Activated T-helper 1 cell treated with anti-CD3 and anti-CD28 coated beads, Interleukin-12 subunit alpha, Interleukin-12 subunit beta, Interleukin-2, Interleukin-4 antibody, amounts not matched to agents 30 ng/mL and 10 ng/mL and 1 ng/mL, durations not matched to agents 14 hours and 24 hours and 36 hours (primary cell): ENCODE results near the gene IFIT2. TPM values are rescaled to one million over a fixed set of nuclear protein-coding genes. Genes with fewer than 3 reads are reported as not detected.
"Not testable (repeated sequence)": the region's sequence is repeated elsewhere in the genome, so short reads cannot be mapped to it uniquely, and the experiment has no call there.

Source experiments
- DNase-seq: peaks from one replicate; pipeline ENCODE4 v3.0.0; 2021; ENCODE audit warnings: low spot score
- H3K27ac Mint-ChIP-seq: one replicate; pipeline ENCODE4 v1.8.0; 2021; ENCODE audit warnings: mild to moderate bottlenecking, mixed read lengths
- H3K27me3 Mint-ChIP-seq: one replicate; pipeline ENCODE4 v1.8.0; 2022; ENCODE audit warnings: mild to moderate bottlenecking, moderate library complexity, mixed read lengths; ENCODE audit not compliant: insufficient read depth
- H3K36me3 Mint-ChIP-seq: one replicate; pipeline ENCODE4 v1.8.0; 2021; ENCODE audit warnings: low read depth, mixed read lengths
- H3K4me1 Mint-ChIP-seq: one replicate; pipeline ENCODE4 v1.8.0; 2021; ENCODE audit warnings: low read depth, mixed read lengths
- H3K4me3 Mint-ChIP-seq: one replicate; pipeline ENCODE4 v1.8.0; 2021; ENCODE audit warnings: mild to moderate bottlenecking, moderate library complexity, mixed read lengths
- H3K9me3 Mint-ChIP-seq: one replicate; pipeline ENCODE4 v1.8.0; 2021; ENCODE audit warnings: mixed read lengths
- intact Hi-C: fragments of 100-400 bp; cut with micrococcal nuclease; formaldehyde crosslinking; loops from one replicate; pipeline ENCODE4 v1.15.1; 2024
- total RNA-seq: library from RNA; stranded (reverse); gene quantifications from 2 replicates; pipeline ENCODE4 v1.2.3, GENCODE V29; 2022

Gene IFIT2
- total RNA-seq, 1 donor from 2014 or later = 0.34 TPM

GRCh38 chr10:89325081-89325480 is 23.2 kb downstream of the IFIT2 start:
- H3K27me3 Mint-ChIP-seq = peaks cover 30% of the 10 kb centered on the region
- H3K4me3 Mint-ChIP-seq, DNase-seq, H3K27ac Mint-ChIP-seq, H3K9me3 Mint-ChIP-seq, intact Hi-C loops: not testable (repeated sequence)
- H3K4me1 Mint-ChIP-seq = peaks cover 25% of the 10 kb centered on the region
- H3K36me3 Mint-ChIP-seq = peaks cover 11% of the 10 kb centered on the region

- peaks cover 13% of the 10 kb centered on the region for H3K36me3 Mint-ChIP-seq
- intact Hi-C loops, H3K4me3 Mint-ChIP-seq, H3K27ac Mint-ChIP-seq, DNase-seq, H3K9me3 Mint-ChIP-seq: not testable (repeated sequence)
- H3K27me3 Mint-ChIP-seq = peaks cover 28% of the 10 kb centered on the region
- H3K4me1 Mint-ChIP-seq = peaks cover 33% of the 10 kb centered on the region
Observed at GRCh38 chr10:89325856-89326255, 24.0 kb downstream of the IFIT2 start.

- DNase-seq = peak; percentile 11
- Mint-ChIP-seq H3K9me3 (peaks cover 4% of the 10 kb centered on the region), H3K4me3 (peak within 1 kb of the TSS; percentile 79), H3K36me3 (peaks cover 13% of the 10 kb centered on the region), H3K27me3 (peaks cover 23% of the 10 kb centered on the region), H3K4me1 (peaks cover 48% of the 10 kb centered on the region), H3K27ac (no peak within 1 kb of the TSS)
- intact Hi-C loops = no loop called here
Observed at GRCh38 chr10:89327803-89328441, 26.1 kb downstream of the IFIT2 start, which contains the start of gene IFIT3. Gene IFIT3, plus strand, starts transcription at chr10:89327997. Its CDS starts 77 bp downstream, at chr10:89328074.

GRCh38 chr10:89329151-89329550 is 27.3 kb downstream of the IFIT2 start:
- Mint-ChIP-seq H3K4me3 (peak overlapping the region; percentile 79), H3K36me3 (peaks cover 13% of the 10 kb centered on the region), H3K4me1 (peaks cover 60% of the 10 kb centered on the region), H3K27ac (no peak overlapping the region), H3K27me3 (peaks cover 18% of the 10 kb centered on the region), H3K9me3 (peaks cover 4% of the 10 kb centered on the region)
- no peak for DNase-seq
- intact Hi-C loops = no loop called here

- H3K36me3 Mint-ChIP-seq = peaks cover 12% of the 10 kb centered on the region
- intact Hi-C loops = not testable (repeated sequence)
Observed at GRCh38 chr10:89330014-89330413, 28.2 kb downstream of the IFIT2 start.

GRCh38 chr10:89330537-89331212 is 28.8 kb downstream of the IFIT2 start:
- H3K4me3 Mint-ChIP-seq = no peak overlapping the region
- peaks cover 69% of the 10 kb centered on the region for H3K4me1 Mint-ChIP-seq
- H3K27me3 Mint-ChIP-seq = peaks cover 18% of the 10 kb centered on the region

More at GRCh38 chr10:89330014-89330413, 28.2 kb downstream of the IFIT2 start:
- H3K4me3 Mint-ChIP-seq, H3K9me3 Mint-ChIP-seq, DNase-seq, H3K27ac Mint-ChIP-seq: not testable (repeated sequence)
- Mint-ChIP-seq H3K4me1 (peaks cover 62% of the 10 kb centered on the region), H3K27me3 (peaks cover 17% of the 10 kb centered on the region)

GRCh38 chr10:89331487-89332122 is 29.8 kb downstream of the IFIT2 start:
- Mint-ChIP-seq H3K27me3 (peaks cover 27% of the 10 kb centered on the region), H3K36me3 (peaks cover 11% of the 10 kb centered on the region)

More at GRCh38 chr10:89330537-89331212, 28.8 kb downstream of the IFIT2 start:
- intact Hi-C loops = no loop called here
- H3K9me3 Mint-ChIP-seq = no peaks in the 10 kb centered on the region
- peaks cover 8% of the 10 kb centered on the region for H3K36me3 Mint-ChIP-seq
- H3K27ac Mint-ChIP-seq = no peak overlapping the region
- DNase-seq = no peak

GRCh38 chr10:89332123-89332633 is 30.3 kb downstream of the IFIT2 start:
- Mint-ChIP-seq H3K4me1 (peaks cover 78% of the 10 kb centered on the region), H3K27ac (peak overlapping the region; percentile 40), H3K27me3 (peaks cover 31% of the 10 kb centered on the region), H3K4me3 (peak overlapping the region; percentile 84), H3K9me3 (no peaks in the 10 kb centered on the region), H3K36me3 (peaks cover 15% of the 10 kb centered on the region)
- intact Hi-C loops = no loop called here
- peak; percentile 35 for DNase-seq

More at GRCh38 chr10:89331487-89332122, 29.8 kb downstream of the IFIT2 start:
- H3K9me3 Mint-ChIP-seq, DNase-seq, H3K27ac Mint-ChIP-seq, intact Hi-C loops: not testable (repeated sequence)
- H3K4me3 Mint-ChIP-seq = peak overlapping the region; percentile 84
- peaks cover 72% of the 10 kb centered on the region for H3K4me1 Mint-ChIP-seq

GRCh38 chr10:89335226-89335625 is 33.4 kb downstream of the IFIT2 start:
- intact Hi-C loops = no loop called here
- Mint-ChIP-seq H3K9me3 (no peaks in the 10 kb centered on the region), H3K27me3 (peaks cover 42% of the 10 kb centered on the region), H3K36me3 (peaks cover 27% of the 10 kb centered on the region), H3K27ac (no peak overlapping the region), H3K4me3 (no peak overlapping the region), H3K4me1 (peaks cover 59% of the 10 kb centered on the region)
- DNase-seq = no peak

- intact Hi-C loops = no loop called here
- no peak for DNase-seq
- Mint-ChIP-seq H3K27me3 (peaks cover 49% of the 10 kb centered on the region), H3K27ac (no peak overlapping the region), H3K4me3 (no peak overlapping the region), H3K36me3 (peaks cover 28% of the 10 kb centered on the region), H3K4me1 (peaks cover 49% of the 10 kb centered on the region), H3K9me3 (no peaks in the 10 kb centered on the region)
Observed at GRCh38 chr10:89336241-89336640, 34.4 kb downstream of the IFIT2 start.

- peak; percentile 39 for DNase-seq
- Mint-ChIP-seq H3K4me1 (peaks cover 42% of the 10 kb centered on the region), H3K27me3 (peaks cover 55% of the 10 kb centered on the region), H3K27ac (no peak overlapping the region), H3K9me3 (no peaks in the 10 kb centered on the region), H3K36me3 (peaks cover 29% of the 10 kb centered on the region), H3K4me3 (no peak overlapping the region)
- intact Hi-C loops = no loop called here
Observed at GRCh38 chr10:89337484-89337883, 35.6 kb downstream of the IFIT2 start.

GRCh38 chr10:89338713-89339112 is 36.9 kb downstream of the IFIT2 start:
- DNase-seq = no peak
- peaks cover 63% of the 10 kb centered on the region for H3K27me3 Mint-ChIP-seq
- H3K4me1 Mint-ChIP-seq = peaks cover 30% of the 10 kb centered on the region
- H3K27ac Mint-ChIP-seq = no peak overlapping the region
- intact Hi-C loops = no loop called here
- no peak overlapping the region for H3K4me3 Mint-ChIP-seq
- H3K36me3 Mint-ChIP-seq = peaks cover 40% of the 10 kb centered on the region
- H3K9me3 Mint-ChIP-seq = no peaks in the 10 kb centered on the region

GRCh38 chr10:89339875-89340274 is 38.0 kb downstream of the IFIT2 start:
- intact Hi-C loops = no loop called here
- no peak for DNase-seq

More at GRCh38 chr10:89339875-89340274, 38.0 kb downstream of the IFIT2 start:
- Mint-ChIP-seq H3K27ac (no peak overlapping the region), H3K4me1 (peaks cover 24% of the 10 kb centered on the region), H3K9me3 (no peaks in the 10 kb centered on the region), H3K36me3 (peaks cover 40% of the 10 kb centered on the region), H3K27me3 (peaks cover 64% of the 10 kb centered on the region), H3K4me3 (no peak overlapping the region)
